Measurements from ENCODE around the gene FGF10.

Gene FGF10

DNA sequence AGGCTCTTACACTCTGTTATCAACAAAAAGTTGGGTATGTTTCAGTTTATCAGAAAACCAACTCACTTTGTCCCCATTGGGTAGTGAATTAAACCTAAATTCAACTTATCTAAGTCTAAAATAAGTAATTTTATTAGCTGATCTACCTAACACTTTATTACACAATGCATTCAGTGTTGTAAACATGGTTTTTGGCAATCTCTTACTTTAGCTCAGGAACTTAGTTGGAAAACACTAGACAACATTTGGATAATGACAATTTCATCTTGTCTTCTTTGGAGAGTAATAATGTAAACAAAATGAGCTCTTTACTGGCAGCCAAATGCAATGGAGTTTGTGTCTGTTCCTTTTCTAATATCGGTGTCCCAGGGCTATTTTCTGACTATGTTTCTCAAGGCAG lies 33.0 kb downstream of the FGF10 start:
- no peak for DNase-seq (ENCODE audit: low spot score)

DNA sequence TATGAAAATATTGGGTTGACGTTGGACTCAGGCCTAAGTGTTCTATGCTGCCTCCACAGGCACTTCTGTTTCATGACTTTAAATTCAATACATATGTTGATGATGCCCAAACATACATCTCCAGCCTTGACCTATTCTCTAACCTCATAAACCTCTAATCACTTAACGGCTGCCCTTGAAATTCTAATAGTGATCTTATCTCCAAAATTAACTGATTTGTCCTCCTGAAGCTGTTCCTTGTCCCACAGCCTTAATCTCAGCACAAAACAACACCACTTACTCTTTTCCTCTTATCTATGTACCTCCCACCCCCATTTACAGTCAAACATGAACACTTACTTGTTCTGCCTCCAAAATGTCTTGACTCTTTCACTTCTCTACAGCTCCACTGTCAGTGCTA lies 43.3 kb downstream of the FGF10 start:
- no peak for DNase-seq (ENCODE audit: low spot score)

DNA sequence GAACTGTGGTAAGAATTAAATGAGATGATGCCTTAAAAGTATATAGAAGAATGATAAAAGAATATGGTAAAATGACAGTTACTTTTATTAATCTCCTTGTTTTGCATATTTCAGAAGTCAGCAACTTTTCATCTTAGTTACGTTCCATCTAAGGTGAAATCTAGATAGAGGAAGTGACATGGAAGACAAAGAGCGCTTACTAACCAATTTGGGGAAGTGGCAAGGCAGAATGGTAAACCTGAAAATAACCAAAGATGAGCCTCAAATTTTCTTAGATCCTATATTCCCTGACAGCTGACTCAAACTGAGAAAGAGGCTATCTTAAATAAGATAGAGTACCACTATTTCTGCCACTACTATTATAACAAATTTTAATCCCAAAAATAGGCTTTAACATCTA lies 52.5 kb downstream of the FGF10 start:
- no peak for DNase-seq (ENCODE audit: low spot score)

DNA sequence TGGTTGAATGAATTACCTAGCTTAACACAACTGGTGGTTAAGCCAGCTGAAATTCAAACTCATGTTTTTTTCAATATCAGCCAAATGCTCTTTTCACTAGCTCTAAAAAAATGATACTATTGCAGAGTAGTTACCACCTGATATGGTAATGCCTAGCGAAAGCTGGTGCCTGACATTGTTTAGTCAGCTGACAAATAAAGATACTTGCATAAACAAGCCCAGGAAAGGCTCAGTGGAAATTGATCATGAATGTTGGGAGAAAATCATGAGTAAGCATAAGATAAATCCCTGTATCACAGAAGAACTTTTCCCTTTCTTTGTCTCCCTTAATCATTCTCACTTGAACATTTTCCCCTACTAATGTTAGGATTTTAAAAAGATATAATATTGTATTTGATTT lies 54.6 kb downstream of the FGF10 start:
- DNase-seq (ENCODE audit: low spot score), result no peak

DNA sequence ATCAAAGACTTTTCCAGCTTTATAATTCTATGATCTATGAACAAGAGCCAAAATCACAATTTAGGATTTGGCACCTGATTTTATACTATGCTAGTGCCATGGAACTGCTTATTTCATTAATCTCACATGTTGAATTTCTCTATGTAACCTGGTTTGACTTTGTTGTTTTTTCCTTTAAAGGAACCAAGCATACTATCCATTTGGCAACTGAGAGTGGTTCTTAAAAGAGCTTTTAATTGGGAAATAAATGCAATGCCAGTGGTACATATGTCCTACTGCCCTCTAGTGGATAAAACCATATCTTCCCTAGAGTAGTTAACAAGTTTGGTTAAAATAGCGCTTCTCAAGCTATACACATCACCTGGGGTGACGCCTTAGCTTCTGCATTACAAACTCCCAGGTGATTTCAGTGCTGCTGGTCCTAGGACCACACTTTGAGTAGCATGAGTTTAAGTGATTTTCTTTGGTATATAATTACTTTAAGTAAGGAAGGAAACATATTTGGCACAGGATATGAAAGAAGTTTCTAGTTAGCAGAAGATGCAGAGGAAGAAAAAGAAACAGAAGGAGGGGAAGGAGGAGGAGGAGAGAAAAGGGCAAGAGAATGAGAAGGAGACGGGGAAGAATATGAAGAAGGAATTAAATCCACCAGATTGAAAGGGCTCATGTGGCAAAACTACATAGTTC lies 56.8 kb downstream of the FGF10 start:
- DNase-seq (ENCODE audit: low spot score), result peak; percentile 32

DNA sequence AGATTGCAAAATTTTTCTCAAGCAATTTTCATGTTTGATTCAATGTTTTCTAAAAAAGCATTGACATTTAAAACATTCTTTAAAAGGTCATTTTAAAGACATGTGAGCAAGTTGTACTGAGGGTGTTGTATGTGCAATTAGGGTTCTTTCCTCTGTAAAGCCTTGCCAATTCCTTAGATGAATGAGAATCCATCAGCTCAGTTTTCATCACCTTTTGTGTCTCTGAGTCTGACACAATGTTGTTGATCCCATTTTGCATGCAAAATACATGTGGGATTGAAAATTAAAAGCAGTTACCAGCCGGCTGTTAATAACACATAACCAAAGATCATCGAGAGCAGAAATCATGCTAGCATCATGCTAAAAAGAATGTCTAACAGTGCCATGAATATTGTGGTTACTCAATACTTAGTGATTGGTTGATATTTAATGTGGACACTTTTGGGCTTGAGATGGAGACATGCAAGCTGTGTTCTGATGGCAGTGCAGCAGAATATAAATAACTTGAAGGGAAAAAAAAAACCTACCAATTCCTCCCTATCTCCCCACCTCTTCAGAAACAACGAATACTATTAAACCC lies 57.7 kb downstream of the FGF10 start:
- DNase-seq (ENCODE audit: low spot score), result no peak

DNA sequence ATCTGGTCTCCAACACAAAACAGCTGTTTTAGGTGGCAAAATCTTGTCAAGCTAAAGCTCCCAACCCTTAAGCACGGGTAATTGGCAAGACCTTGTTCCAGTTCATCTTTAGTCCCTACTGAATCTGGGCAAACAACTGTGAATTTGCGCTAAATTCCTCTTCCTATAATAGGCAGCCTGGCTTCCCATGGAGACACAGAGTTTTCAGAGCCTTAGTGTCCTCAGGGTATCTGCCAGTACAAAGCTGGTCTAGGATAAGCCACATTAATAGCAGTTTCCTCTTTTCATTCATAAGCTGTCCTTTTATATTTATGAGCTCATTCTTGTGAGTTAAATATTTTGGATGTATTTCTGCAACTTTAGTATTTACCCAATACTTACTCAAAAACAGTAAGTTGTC lies 59.5 kb downstream of the FGF10 start:
- no peak for DNase-seq (ENCODE audit: low spot score)

DNA sequence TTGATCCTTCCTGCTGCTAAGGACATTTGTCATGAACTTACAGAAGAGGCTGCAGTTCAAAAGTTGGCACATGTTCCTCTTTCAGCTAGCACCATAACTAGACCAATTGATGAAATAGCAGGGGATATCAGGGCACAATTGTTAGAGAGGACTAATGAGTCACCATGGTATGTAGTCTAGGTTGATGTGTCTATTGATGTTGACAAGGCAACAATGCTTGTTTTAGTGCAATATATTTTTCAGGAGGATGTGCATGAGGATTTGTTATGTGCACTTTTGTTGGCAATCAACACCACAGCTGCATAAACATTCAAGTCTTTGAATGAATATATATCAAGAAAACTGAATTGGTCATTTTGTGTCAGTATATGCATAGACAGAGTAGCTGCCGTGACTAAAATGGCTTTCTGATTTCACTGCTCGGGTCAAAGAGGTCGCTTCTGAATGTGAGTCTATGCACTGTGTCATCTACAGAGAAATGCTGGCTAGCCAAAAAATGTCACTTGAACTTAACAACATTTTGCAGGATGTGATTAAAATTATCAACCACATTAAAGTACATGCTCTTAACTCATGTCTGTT lies 68.0 kb downstream of the FGF10 start:
- DNase-seq (ENCODE audit: low spot score), result no peak

DNA sequence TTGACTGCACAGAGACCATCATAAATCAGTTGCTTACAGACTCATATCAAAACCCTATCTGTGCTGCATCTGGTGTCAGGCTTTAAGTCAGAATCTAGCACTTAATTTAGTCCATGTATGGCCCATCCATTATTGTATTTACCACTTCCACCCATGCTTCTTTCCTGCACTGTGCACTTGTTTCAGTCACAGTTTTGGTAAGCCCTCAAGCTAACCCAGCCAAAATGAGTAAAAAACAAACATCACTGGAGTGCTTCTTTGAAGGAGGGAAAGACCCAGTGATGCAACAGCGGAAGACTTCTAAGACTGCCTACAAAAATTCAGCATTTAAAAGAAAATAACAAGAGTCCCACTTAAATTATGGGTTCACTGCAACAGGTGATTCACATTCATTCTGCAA lies 69.0 kb downstream of the FGF10 start:
- no peak for DNase-seq (ENCODE audit: low spot score)

DNA sequence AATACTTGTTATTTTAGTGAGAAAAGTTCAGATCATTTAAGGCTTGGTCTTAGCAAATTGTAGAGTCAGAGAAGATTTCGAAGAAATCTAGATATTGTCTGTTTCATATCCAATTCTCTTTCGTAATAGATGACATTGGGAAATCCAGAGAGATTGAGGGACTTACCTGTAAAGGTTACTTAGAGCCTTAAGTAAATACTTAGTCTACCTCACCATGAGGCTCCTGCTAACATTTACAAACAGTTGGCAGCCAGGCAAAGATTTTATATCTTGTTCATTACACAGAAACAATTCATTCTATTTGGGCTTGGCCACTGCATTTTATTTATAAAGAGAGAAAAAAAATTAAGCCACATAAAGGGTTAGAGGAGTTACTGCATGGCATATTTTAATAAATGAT lies 70.3 kb downstream of the FGF10 start:
- DNase-seq (ENCODE audit: low spot score), result no peak

DNA sequence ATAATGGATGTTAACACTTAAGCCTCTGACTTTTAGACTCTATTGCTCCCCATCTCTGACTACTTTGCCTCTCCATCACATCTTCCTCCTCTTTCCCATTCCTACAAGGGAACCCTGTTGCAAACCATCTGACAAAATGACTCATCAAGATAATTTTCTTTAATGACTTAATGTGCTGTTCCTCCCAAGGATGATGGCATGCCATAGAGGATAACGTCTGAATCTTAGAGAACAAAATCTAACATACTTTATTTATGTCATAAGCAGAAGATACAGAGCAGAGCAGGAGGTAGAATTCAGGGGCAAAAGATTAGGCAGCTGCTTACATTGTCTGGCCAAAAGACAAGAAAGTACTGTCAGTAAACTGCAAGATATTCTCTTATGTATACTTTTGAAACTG lies 76.8 kb downstream of the FGF10 start:
- no peak for DNase-seq (ENCODE audit: low spot score)

DNA sequence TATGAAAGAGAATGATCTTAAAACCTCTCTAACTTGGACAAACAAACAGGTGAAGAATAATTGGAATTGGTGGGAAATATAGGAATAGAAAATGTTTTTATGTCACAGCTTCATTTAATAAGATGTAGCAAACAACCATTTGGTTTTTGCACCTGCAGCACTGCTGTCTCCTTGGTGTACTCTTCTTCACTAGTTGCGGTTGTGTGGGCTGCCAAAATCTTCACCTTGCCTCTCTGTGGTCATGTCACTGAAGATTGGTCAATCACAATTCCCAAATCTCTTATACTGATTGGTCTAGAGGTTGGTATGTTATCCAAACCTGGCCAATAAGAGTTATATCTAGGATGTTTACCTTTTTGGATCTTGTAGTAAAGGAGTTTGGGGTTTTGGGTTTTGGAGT lies 88.7 kb downstream of the FGF10 start:
- no peak for DNase-seq (ENCODE audit: low spot score)

DNA sequence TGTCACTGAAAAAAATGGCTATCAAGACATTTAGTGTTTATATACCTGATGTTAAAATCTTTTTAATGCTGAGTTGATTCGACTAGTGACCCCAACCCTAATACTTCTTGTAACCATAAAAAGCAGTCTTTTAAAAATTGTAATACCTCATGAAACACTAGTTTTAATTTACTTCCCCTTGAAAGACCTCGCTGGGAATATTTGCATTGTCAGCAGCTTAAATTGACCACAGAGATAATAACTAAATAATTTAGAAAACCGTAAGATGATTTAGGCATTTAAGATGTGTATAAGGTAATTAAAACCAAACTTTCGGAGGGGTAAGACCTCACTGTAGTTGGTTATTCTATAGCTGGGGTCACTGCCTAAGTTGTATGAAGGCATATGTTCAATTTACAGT lies 89.8 kb downstream of the FGF10 start:
- DNase-seq (ENCODE audit: low spot score), result no peak

DNA sequence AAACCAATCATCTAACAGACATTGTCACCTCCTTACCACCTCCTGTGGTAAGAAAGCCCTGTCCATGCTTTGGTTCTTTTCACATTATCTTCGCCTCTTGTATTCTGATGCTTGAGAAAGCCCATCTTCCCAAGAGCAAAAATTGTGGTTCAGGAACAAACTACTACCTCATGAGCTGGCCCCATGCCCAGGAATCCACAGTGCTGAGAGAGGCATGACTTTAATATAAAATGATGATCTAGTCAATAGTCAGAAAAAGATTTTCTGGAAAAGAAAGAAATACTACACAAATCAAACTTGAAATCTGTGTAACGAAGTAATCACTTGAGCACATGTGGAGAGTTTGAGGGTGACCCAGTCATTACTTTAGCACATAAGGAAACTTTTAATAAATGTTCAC lies 94.7 kb downstream of the FGF10 start:
- no peak for DNase-seq (ENCODE audit: low spot score)

DNA sequence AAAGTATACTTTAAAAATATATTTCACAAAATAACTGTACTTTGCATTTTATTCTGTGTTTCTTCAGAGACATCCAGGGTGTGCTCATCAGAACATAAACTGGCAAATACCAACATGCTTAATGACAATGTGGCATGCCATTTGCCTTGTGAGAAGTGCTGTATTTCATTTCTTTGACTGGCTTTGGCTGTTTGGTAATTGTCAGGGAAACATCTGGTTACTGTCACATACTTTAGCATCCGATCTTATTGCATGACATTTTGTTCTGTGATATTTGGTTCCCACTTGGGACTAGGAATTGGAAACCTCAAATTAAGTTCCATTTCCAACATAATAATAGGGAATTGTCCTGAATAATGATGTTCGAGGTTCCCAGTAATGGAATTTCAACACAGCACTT lies 96.5 kb downstream of the FGF10 start:
- DNase-seq (ENCODE audit: low spot score), result no peak

DNA sequence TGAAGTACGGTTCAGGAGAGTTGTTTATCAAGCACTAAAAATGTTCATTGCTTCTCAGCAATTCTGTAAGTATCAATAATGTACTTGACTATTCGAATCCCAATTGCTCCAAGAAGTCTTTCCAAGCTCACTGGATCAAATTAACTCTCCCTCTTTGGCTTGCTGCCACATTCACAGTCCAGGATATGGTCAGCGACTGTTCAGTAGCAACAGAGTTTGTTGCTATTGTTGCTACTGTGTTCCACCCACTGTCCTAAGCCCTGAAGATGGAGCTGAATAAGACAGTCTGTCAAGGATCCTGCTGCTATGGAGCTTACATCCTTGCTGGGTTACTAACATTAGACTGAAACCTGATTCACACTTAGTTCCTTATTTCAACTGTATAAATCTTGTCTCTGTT lies 110.8 kb downstream of the FGF10 start:
- no peak for DNase-seq (ENCODE audit: low spot score)

DNA sequence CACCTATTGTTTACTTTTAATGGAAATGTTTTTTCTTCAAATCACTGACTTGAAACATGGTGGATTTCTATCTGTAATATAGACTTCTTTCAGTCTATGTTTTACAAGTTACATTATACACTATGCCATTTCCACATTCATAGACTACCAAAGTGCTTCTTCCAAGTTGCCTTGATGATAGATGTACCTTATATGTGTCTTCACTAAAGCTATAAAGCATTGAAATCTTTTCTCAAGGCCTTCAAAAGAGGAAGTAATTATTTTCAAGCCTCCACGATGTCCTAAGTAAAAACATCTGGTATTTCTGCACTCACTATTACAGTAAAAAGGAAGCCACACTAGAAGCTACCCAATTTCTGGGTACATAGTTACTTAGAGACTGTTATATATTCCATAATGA lies 113.3 kb downstream of the FGF10 start:
- DNase-seq (ENCODE audit: low spot score), result no peak

DNA sequence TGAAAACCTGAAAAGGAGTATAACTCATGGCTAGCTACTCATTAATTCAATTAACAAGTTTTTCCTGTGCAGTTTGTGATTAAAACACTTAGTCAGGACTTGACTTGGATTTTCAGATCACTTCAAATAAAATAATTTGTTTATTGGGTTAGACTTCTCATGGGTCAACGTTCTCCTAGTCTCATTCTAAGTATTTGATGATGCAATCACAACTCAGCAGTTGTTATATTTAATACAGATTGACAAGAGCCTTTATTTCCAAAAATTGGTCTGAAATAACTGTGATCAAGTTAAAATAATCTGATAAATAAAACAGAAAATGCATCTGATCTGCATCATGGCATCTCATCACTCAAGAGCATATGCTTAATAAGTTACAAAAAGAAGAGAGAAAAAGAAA lies 113.9 kb downstream of the FGF10 start:
- DNase-seq (ENCODE audit: low spot score), result no peak

DNA sequence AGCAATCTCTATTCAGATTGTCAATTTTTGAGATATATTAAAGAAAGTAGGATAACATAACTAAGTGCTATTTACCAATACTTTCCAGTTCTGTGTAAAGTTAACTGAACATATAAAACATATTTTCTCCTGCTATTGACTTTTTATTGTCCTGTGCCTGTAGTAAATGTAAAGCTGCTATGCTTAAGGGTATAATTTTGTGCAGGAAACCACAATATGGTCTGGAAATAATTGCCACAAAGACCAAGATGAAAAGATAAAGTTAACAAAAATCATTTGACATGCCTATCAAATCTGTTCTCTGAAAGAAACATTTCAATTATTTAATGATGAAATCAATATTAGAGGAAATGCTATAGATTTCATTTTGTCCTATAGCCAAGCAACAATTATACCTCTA lies 121.3 kb downstream of the FGF10 start:
- DNase-seq (ENCODE audit: low spot score), result no peak

DNA sequence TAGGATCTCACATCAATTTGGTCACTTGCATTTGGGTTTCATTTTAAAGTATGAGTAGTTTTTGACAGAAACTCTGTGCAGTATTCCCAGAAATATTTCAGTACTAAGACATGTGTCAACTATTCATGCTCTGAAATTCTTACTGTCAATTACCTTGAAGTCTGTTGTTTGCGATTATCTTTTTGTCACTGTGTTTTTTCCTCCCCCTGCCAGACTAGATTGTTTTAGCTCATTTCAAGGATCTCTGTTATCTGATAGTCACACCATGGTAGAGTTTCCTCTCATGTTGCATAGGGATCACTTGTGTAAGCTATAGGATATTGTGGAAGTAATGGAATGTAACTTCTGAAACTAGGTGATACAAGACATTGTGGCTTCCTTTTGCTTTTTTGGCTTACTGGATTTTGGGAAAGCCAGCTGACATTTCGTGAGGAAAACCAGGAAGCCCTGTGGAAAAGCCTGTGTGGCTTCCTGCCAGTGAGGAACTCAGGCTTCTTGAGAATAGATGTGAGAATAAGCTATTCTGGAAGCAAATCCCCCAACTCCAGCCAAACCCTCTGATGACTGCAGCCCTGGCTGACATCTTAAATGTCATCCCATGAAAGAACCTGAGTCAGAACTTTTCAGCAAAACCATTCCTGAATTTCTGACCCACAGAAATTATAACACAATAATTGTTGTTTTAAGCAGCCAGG lies 122.2 kb downstream of the FGF10 start:
- no peak for DNase-seq (ENCODE audit: low spot score)

DNA sequence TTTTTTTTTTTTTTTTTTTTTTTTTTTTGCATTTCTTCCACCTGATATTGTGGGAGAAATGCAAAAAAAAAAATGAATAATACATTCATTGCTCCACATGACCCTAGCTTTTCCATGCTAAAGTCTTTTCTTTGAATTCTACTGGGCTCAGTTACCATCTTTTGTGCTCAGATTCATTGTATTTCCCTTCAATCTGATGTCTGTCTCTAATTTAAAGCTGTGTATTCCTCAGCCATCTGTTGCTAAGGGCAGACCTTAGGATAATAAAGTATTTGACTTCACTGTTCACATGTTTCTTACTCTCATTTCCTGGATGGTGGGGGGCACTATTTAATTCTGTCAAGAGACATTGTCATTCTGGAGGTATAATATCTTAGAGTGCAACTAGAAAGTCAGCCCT lies 123.5 kb downstream of the FGF10 start:
- DNase-seq (ENCODE audit: low spot score), result no peak

DNA sequence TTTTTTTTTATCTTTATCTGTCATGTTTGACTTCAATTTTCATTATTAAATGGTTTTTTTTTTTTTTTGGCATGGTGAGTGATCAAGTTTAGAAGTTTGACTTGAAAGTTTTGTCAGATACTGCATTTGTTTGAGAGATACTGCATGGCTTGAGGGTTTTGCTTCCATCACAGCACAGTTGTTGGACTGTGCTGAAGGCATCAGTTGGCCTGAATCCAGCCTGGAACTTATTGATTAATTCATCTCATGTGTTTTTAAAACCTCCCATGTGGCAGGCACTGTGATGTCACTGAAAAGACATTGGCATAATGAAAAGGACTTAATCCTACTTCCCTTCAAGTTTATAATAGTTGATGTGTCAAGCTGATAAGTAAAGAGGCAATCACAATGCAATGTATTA lies 128.4 kb downstream of the FGF10 start:
- no peak for DNase-seq (ENCODE audit: low spot score)

DNA sequence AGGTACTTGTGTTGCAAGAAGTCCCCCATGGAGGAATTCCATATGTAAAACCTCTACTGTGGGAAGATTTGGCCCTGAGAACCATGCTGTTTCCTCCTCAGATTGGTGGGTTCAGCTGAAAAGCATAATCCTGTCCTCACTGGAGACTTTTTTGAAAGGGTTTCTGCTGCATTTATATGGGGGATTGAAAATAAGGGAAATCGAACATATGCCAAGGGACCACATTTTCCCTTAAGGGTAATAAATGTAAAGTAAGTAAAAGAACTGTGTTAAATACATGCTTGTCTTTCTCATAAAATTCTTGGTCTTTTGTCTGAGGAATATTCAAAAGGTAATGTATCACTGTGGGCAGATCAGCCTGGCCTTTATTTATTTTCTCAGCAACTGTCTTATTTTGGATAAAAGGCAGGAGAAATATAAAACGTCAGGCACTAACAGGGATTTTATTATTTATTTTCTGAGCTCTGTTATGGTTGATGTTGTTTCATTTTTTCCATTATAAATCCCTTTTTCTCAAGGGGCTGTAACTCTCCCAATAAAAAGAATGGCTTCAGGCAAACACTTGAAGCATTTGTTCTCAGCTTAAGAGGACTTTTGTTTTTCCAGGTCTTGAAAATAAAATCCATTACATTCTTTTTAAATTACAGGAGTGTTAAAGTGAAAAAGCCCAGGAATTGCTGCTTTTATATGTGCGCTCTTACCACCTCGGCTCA lies 131.4 kb downstream of the FGF10 start:
- no peak for DNase-seq (ENCODE audit: low spot score)
